Neural progenitor cell (in vitro differentiated cells): ENCODE data around the gene CCDC112. TPM values are rescaled to one million over a fixed set of nuclear protein-coding genes. Genes with fewer than 3 reads are reported as not detected.

Source experiments
- DNase-seq: peaks from one replicate; pipeline ENCODE4 v3.0.0-alpha.2; 2016; ENCODE audit warnings: low spot score
- H2AFZ ChIP-seq: fragments of 200-600 bp; sonication (generic); replicated peaks from 2 replicates; pipeline ENCODE4 v1.6.1; 2016; ENCODE audit warnings: antibody characterized with exemption
- H3F3A ChIP-seq: fragments of 200-600 bp; sonication (generic); 2 replicates; pipeline ENCODE4 v1.6.1; 2016; ENCODE audit warnings: antibody characterized with exemption, low read depth
- H3K27ac ChIP-seq: fragments of 200-600 bp; sonication (generic); 2 replicates; pipeline ENCODE4 v1.5.1; 2016; ENCODE audit warnings: mild to moderate bottlenecking
- H3K27me3 ChIP-seq: fragments of 200-600 bp; sonication (generic); 2 replicates; pipeline ENCODE4 v1.6.1; 2016; ENCODE audit warnings: mild to moderate bottlenecking, moderate library complexity
- H3K36me3 ChIP-seq: fragments of 200-600 bp; sonication (generic); 2 replicates; pipeline ENCODE4 v1.5.1; 2016
- H3K4me1 ChIP-seq: fragments of 200-600 bp; sonication (generic); 2 replicates; pipeline ENCODE4 v1.6.1; 2016; ENCODE audit warnings: mixed run types
- H3K4me2 ChIP-seq: fragments of 200-600 bp; sonication (generic); 2 replicates; pipeline ENCODE4 v1.6.1; 2016
- H3K4me3 ChIP-seq: fragments of 200-600 bp; sonication (generic); 2 replicates; pipeline ENCODE4 v1.5.1; 2016
- H3K79me2 ChIP-seq: fragments of 200-600 bp; sonication (generic); 2 replicates; pipeline ENCODE4 v1.6.1; 2016; ENCODE audit warnings: low read depth
- H3K9ac ChIP-seq: fragments of 200-600 bp; sonication (generic); 2 replicates; pipeline ENCODE4 v1.6.1; 2016
- H3K9me3 ChIP-seq: fragments of 200-600 bp; sonication (generic); 2 replicates; pipeline ENCODE4 v1.5.1; 2016; ENCODE audit warnings: low read depth
- H4K20me1 ChIP-seq: fragments of 200-600 bp; sonication (generic); 2 replicates; pipeline ENCODE4 v1.6.1; 2016; ENCODE audit warnings: low read depth
- H3K27ac Mint-ChIP-seq: 3 replicates; pipeline ENCODE4 v1.8.0; 2021; ENCODE audit warnings: mixed read lengths
- H3K27me3 Mint-ChIP-seq: 2 replicates; pipeline ENCODE4 v1.8.0; 2022; ENCODE audit warnings: low read depth, mild to moderate bottlenecking, inconsistent platforms, moderate library complexity, mixed read lengths; ENCODE audit not compliant: insufficient read depth
- H3K36me3 Mint-ChIP-seq: 3 replicates; pipeline ENCODE4 v1.8.0; 2021; ENCODE audit warnings: mixed read lengths
- H3K4me1 Mint-ChIP-seq: 3 replicates; pipeline ENCODE4 v1.8.0; 2021; ENCODE audit warnings: mixed read lengths
- H3K4me3 Mint-ChIP-seq: 3 replicates; pipeline ENCODE4 v1.8.0; 2021; ENCODE audit warnings: mild to moderate bottlenecking, moderate library complexity, mixed read lengths
- H3K9me3 Mint-ChIP-seq: 3 replicates; pipeline ENCODE4 v1.8.0; 2020; ENCODE audit warnings: mixed read lengths
- CTCF ChIP-seq: fragments of 200-600 bp; sonication (generic); IDR thresholded peaks from 2 replicates; pipeline ENCODE4 v1.5.1; 2017; ENCODE audit warnings: antibody characterized with exemption, mild to moderate bottlenecking
- EZH2 ChIP-seq: fragments of 200-600 bp; sonication (generic); IDR thresholded peaks from 2 replicates; pipeline ENCODE4 v1.6.1; 2017; ENCODE audit warnings: antibody characterized with exemption, mild to moderate bottlenecking, moderate library complexity
- EZH2phosphoT487 ChIP-seq: fragments of 200-600 bp; sonication (generic); IDR thresholded peaks from 2 replicates; pipeline ENCODE4 v1.6.1; 2017; ENCODE audit warnings: antibody characterized with exemption
- total RNA-seq: library from RNA; depleted of rRNA; stranded (reverse); fragments of >200 nt; gene quantifications from 2 replicates; pipeline ENCODE4 v1.2.3, GENCODE V29; 2015; ENCODE audit warnings: low replicate concordance

CCDC112 gene
- total RNA-seq, 1 donor from 2014 or later, result 33.6 TPM

GRCh38 chr5:115289104-115289503, 7.3 kb downstream of the CCDC112 start:
- Mint-ChIP-seq H3K36me3 (peaks cover 12% of the 10 kb centered on the region), H3K27me3 (no peaks in the 10 kb centered on the region), H3K9me3 (peaks cover 34% of the 10 kb centered on the region), H3K4me1 (peaks cover 10% of the 10 kb centered on the region), H3K27ac (no peak overlapping the region), H3K4me3 (no peak overlapping the region)
- Histone ChIP-seq H2AFZ (no peak overlapping the region), H3F3A (no peaks in the 10 kb centered on the region), H3K27ac (no peak overlapping the region), H3K4me1 (peaks cover 13% of the 10 kb centered on the region), H3K9ac (no peak overlapping the region), H3K4me2 (no peak overlapping the region), H3K27me3 (no peaks in the 10 kb centered on the region), H3K9me3 (no peaks in the 10 kb centered on the region), H3K79me2 (peaks cover 93% of the 10 kb centered on the region), H3K4me3 (no peak overlapping the region), H4K20me1 (peaks cover 5% of the 10 kb centered on the region), H3K36me3 (no peaks in the 10 kb centered on the region)
- TF ChIP-seq EZH2, result no peak
- TF ChIP-seq CTCF, result no peak
- TF ChIP-seq EZH2phosphoT487, result no peak
- no peak for DNase-seq

GRCh38 chr5:115284021-115284420, 12.4 kb downstream of the CCDC112 start:
- no peak overlapping the region for H2AFZ ChIP-seq
- H3K27ac ChIP-seq, result no peak overlapping the region
- H3K4me3 ChIP-seq, result no peak overlapping the region
- H3K27me3 ChIP-seq, result no peaks in the 10 kb centered on the region
- DNase-seq, result no peak
- Mint-ChIP-seq H3K36me3 (no peaks in the 10 kb centered on the region), H3K27me3 (no peaks in the 10 kb centered on the region), H3K9me3 (peaks cover 3% of the 10 kb centered on the region), H3K4me3 (no peak overlapping the region), H3K4me1 (peaks cover 10% of the 10 kb centered on the region), H3K27ac (no peak overlapping the region)
- peaks cover 44% of the 10 kb centered on the region for H3K79me2 ChIP-seq
- peaks cover 5% of the 10 kb centered on the region for H4K20me1 ChIP-seq
- H3F3A ChIP-seq, result no peaks in the 10 kb centered on the region
- H3K9ac ChIP-seq, result no peak overlapping the region
- TF ChIP-seq EZH2 (no peak), CTCF (no peak), EZH2phosphoT487 (no peak)
- no peaks in the 10 kb centered on the region for H3K9me3 ChIP-seq
- H3K36me3 ChIP-seq, result no peaks in the 10 kb centered on the region
- peaks cover 13% of the 10 kb centered on the region for H3K4me1 ChIP-seq
- no peak overlapping the region for H3K4me2 ChIP-seq

- H3K4me2 ChIP-seq, result no peak overlapping the region
- Mint-ChIP-seq H3K27me3 (no peaks in the 10 kb centered on the region), H3K4me3 (no peak overlapping the region), H3K36me3 (no peaks in the 10 kb centered on the region), H3K27ac (no peak overlapping the region), H3K4me1 (peaks cover 10% of the 10 kb centered on the region), H3K9me3 (no peaks in the 10 kb centered on the region)
- H3K27me3 ChIP-seq, result no peaks in the 10 kb centered on the region
- no peaks in the 10 kb centered on the region for H3K36me3 ChIP-seq
- no peak overlapping the region for H3K4me3 ChIP-seq
- no peak overlapping the region for H2AFZ ChIP-seq
- no peak overlapping the region for H3K9ac ChIP-seq
- H4K20me1 ChIP-seq, result peaks cover 5% of the 10 kb centered on the region
- H3F3A ChIP-seq, result no peaks in the 10 kb centered on the region
- peaks cover 13% of the 10 kb centered on the region for H3K4me1 ChIP-seq
- no peak for TF ChIP-seq EZH2phosphoT487
- TF ChIP-seq CTCF, result no peak
- no peak for TF ChIP-seq EZH2
- peaks cover 25% of the 10 kb centered on the region for H3K79me2 ChIP-seq
- no peaks in the 10 kb centered on the region for H3K9me3 ChIP-seq
- no peak for DNase-seq
- H3K27ac ChIP-seq, result no peak overlapping the region
Measured at GRCh38 chr5:115282131-115282530, 14.3 kb downstream of the CCDC112 start.
